Neuron (in vitro differentiated cells): ENCODE results near the gene ADPRHL1.
"Not testable (repeated sequence)": the region's sequence is repeated elsewhere in the genome, so short reads cannot be mapped to it uniquely, and the experiment has no call there.

Source experiments
- H2AFZ ChIP-seq: one replicate; pipeline ENCODE4 v1.6.1; 2013; ENCODE audit warnings: low read depth, mild to moderate bottlenecking, inconsistent platforms, low read length, moderate library complexity
- H3K27me3 ChIP-seq: one replicate; pipeline ENCODE4 v1.6.1; 2013; ENCODE audit warnings: low read length; ENCODE audit not compliant: insufficient read depth
- H3K36me3 ChIP-seq: one replicate; pipeline ENCODE4 v1.6.1; 2013; ENCODE audit warnings: low read length; ENCODE audit not compliant: insufficient read depth
- H3K4me1 ChIP-seq: one replicate; pipeline ENCODE4 v1.6.1; 2013; ENCODE audit warnings: low read length; ENCODE audit not compliant: insufficient read depth
- H3K4me3 ChIP-seq: 2 replicates; pipeline ENCODE4 v1.5.1; 2013; ENCODE audit warnings: mild to moderate bottlenecking, low read length, moderate library complexity
- H3K9me3 ChIP-seq: one replicate; pipeline ENCODE4 v1.6.1; 2013; ENCODE audit warnings: low read length

ADPRHL1 gene

GRCh38 chr13:113472355-113473025 lies 19.2 kb upstream of the ADPRHL1 start:
- Histone ChIP-seq H3K36me3 (peaks cover 47% of the 10 kb centered on the region), H3K4me1 (peaks cover 11% of the 10 kb centered on the region), H3K4me3 (no peak overlapping the region)

GRCh38 chr13:113471844-113472243 lies 18.6 kb upstream of the ADPRHL1 start:
- no peak overlapping the region for H3K4me3 ChIP-seq
- H2AFZ ChIP-seq: no peak overlapping the region
- no peaks in the 10 kb centered on the region for H3K27me3 ChIP-seq
- H3K9me3 ChIP-seq: peaks cover 6% of the 10 kb centered on the region
- H3K36me3 ChIP-seq: peaks cover 53% of the 10 kb centered on the region
- peaks cover 11% of the 10 kb centered on the region for H3K4me1 ChIP-seq

More at GRCh38 chr13:113472355-113473025, 19.2 kb upstream of the ADPRHL1 start:
- Histone ChIP-seq H3K9me3 (peaks cover 6% of the 10 kb centered on the region), H2AFZ (no peak overlapping the region), H3K27me3 (no peaks in the 10 kb centered on the region)

GRCh38 chr13:113470635-113471163 lies 17.4 kb upstream of the ADPRHL1 start:
- H2AFZ ChIP-seq, H3K4me3 ChIP-seq, H3K27me3 ChIP-seq, H3K9me3 ChIP-seq: not testable (repeated sequence)
- H3K4me1 ChIP-seq: peaks cover 11% of the 10 kb centered on the region
- peaks cover 51% of the 10 kb centered on the region for H3K36me3 ChIP-seq

- Histone ChIP-seq H3K9me3 (peaks cover 4% of the 10 kb centered on the region), H3K36me3 (peaks cover 45% of the 10 kb centered on the region), H2AFZ (no peak overlapping the region), H3K27me3 (no peaks in the 10 kb centered on the region), H3K4me1 (peaks cover 11% of the 10 kb centered on the region), H3K4me3 (no peak overlapping the region)
These were observed 16.8 kb upstream of the ADPRHL1 start for GRCh38 chr13:113470073-113470472.

- H3K9me3 ChIP-seq: peaks cover 4% of the 10 kb centered on the region
- H3K27me3 ChIP-seq: no peaks in the 10 kb centered on the region
- H3K36me3 ChIP-seq: peaks cover 42% of the 10 kb centered on the region
- H2AFZ ChIP-seq: no peak overlapping the region
- peaks cover 11% of the 10 kb centered on the region for H3K4me1 ChIP-seq
- no peak overlapping the region for H3K4me3 ChIP-seq
These were observed 16.3 kb upstream of the ADPRHL1 start for GRCh38 chr13:113469582-113469981.

GRCh38 chr13:113468472-113469201 lies 15.3 kb upstream of the ADPRHL1 start:
- H3K36me3 ChIP-seq: peaks cover 38% of the 10 kb centered on the region
- no peaks in the 10 kb centered on the region for H3K27me3 ChIP-seq
- H3K4me1 ChIP-seq: peaks cover 11% of the 10 kb centered on the region
- H3K9me3 ChIP-seq: peaks cover 4% of the 10 kb centered on the region
- no peak overlapping the region for H3K4me3 ChIP-seq
- H2AFZ ChIP-seq: peak overlapping the region; percentile 13

GRCh38 chr13:113468029-113468428 lies 14.7 kb upstream of the ADPRHL1 start:
- Histone ChIP-seq H2AFZ (no peak overlapping the region), H3K36me3 (peaks cover 33% of the 10 kb centered on the region), H3K27me3 (no peaks in the 10 kb centered on the region), H3K4me3 (no peak overlapping the region), H3K4me1 (peaks cover 11% of the 10 kb centered on the region), H3K9me3 (peaks cover 4% of the 10 kb centered on the region)

- no peak overlapping the region for H3K4me3 ChIP-seq
- H3K27me3 ChIP-seq: no peaks in the 10 kb centered on the region
- peaks cover 11% of the 10 kb centered on the region for H3K4me1 ChIP-seq
- H3K36me3 ChIP-seq: peaks cover 29% of the 10 kb centered on the region
- H3K9me3 ChIP-seq: no peaks in the 10 kb centered on the region
- no peak overlapping the region for H2AFZ ChIP-seq
These were observed 13.1 kb upstream of the ADPRHL1 start for GRCh38 chr13:113466383-113466782.

- Histone ChIP-seq H3K9me3 (no peaks in the 10 kb centered on the region), H2AFZ (no peak overlapping the region), H3K27me3 (no peaks in the 10 kb centered on the region), H3K4me3 (no peak overlapping the region), H3K36me3 (peaks cover 36% of the 10 kb centered on the region), H3K4me1 (peaks cover 11% of the 10 kb centered on the region)
These were observed 12.0 kb upstream of the ADPRHL1 start for GRCh38 chr13:113465300-113465699.

- H3K4me1 ChIP-seq: peaks cover 11% of the 10 kb centered on the region
- no peak overlapping the region for H3K4me3 ChIP-seq
- H3K36me3 ChIP-seq: peaks cover 44% of the 10 kb centered on the region
- H3K27me3 ChIP-seq: no peaks in the 10 kb centered on the region
- no peaks in the 10 kb centered on the region for H3K9me3 ChIP-seq
- H2AFZ ChIP-seq: no peak overlapping the region
These were observed 11.2 kb upstream of the ADPRHL1 start for GRCh38 chr13:113464476-113464875.

GRCh38 chr13:113461022-113461751 lies 7.9 kb upstream of the ADPRHL1 start:
- H3K9me3 ChIP-seq: no peaks in the 10 kb centered on the region
- H3K36me3 ChIP-seq: peaks cover 55% of the 10 kb centered on the region
- H2AFZ ChIP-seq: no peak overlapping the region
- no peaks in the 10 kb centered on the region for H3K27me3 ChIP-seq
- H3K4me3 ChIP-seq: no peak overlapping the region
- no peaks in the 10 kb centered on the region for H3K4me1 ChIP-seq

GRCh38 chr13:113460599-113460998 lies 7.3 kb upstream of the ADPRHL1 start:
- H2AFZ ChIP-seq: no peak overlapping the region
- H3K4me1 ChIP-seq: no peaks in the 10 kb centered on the region
- H3K4me3 ChIP-seq: no peak overlapping the region
- no peaks in the 10 kb centered on the region for H3K27me3 ChIP-seq
- peaks cover 60% of the 10 kb centered on the region for H3K36me3 ChIP-seq
- no peaks in the 10 kb centered on the region for H3K9me3 ChIP-seq

GRCh38 chr13:113460064-113460555 lies 6.8 kb upstream of the ADPRHL1 start:
- Histone ChIP-seq H3K9me3 (no peaks in the 10 kb centered on the region), H3K4me3 (no peak overlapping the region), H2AFZ (no peak overlapping the region), H3K4me1 (no peaks in the 10 kb centered on the region), H3K36me3 (peaks cover 65% of the 10 kb centered on the region), H3K27me3 (no peaks in the 10 kb centered on the region)
